ENCODE data around the gene GALNT15. TPM values are rescaled to one million over a fixed set of nuclear protein-coding genes. Genes with fewer than 3 reads are reported as not detected.

GALNT15 gene
- total RNA-seq, 1 donor from 2014 or later, result 0.08 TPM

DNA sequence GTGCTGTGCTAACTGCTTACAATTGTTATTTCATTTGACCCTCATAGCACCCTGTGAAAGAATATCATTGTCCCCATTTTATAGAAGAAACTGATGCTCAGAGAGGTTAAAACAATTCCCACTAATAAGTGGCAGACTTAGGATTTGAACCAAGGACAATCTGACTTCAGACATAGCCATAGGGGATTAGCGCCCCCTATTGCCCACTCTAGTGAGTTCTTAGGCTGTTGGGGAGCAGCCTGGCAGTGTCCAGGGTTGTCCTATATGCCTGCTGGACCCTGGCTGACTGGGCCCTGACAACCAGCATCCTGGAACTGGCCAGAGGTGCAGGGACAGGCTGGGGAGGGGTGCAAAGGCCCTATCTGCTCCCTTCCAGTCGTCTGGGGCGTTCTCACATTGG, 74.9 kb downstream of the GALNT15 start:
- peak; percentile 58 for DNase-seq (ENCODE audit: low spot score)
- Mint-ChIP-seq H3K4me1 (ENCODE audit: unreplicated experiment) (peaks cover 9% of the 10 kb centered on the region), H3K27ac (ENCODE audit: unreplicated experiment) (no peak overlapping the region), H3K4me3 (ENCODE audit: unreplicated experiment) (no peak overlapping the region), H3K9me3 (ENCODE audit: unreplicated experiment) (no peaks in the 10 kb centered on the region), H3K27me3 (ENCODE audit: unreplicated experiment) (peaks cover 4% of the 10 kb centered on the region), H3K36me3 (ENCODE audit: low read depth, unreplicated experiment) (no peaks in the 10 kb centered on the region)
- TF ChIP-seq, protein P1, sequence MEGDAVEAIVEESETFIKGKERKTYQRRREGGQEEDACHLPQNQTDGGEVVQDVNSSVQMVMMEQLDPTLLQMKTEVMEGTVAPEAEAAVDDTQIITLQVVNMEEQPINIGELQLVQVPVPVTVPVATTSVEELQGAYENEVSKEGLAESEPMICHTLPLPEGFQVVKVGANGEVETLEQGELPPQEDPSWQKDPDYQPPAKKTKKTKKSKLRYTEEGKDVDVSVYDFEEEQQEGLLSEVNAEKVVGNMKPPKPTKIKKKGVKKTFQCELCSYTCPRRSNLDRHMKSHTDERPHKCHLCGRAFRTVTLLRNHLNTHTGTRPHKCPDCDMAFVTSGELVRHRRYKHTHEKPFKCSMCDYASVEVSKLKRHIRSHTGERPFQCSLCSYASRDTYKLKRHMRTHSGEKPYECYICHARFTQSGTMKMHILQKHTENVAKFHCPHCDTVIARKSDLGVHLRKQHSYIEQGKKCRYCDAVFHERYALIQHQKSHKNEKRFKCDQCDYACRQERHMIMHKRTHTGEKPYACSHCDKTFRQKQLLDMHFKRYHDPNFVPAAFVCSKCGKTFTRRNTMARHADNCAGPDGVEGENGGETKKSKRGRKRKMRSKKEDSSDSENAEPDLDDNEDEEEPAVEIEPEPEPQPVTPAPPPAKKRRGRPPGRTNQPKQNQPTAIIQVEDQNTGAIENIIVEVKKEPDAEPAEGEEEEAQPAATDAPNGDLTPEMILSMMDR (IDR thresholded peaks at IDR 0.05; ENCODE audit: unreplicated experiment), result peak; percentile 61

DNA sequence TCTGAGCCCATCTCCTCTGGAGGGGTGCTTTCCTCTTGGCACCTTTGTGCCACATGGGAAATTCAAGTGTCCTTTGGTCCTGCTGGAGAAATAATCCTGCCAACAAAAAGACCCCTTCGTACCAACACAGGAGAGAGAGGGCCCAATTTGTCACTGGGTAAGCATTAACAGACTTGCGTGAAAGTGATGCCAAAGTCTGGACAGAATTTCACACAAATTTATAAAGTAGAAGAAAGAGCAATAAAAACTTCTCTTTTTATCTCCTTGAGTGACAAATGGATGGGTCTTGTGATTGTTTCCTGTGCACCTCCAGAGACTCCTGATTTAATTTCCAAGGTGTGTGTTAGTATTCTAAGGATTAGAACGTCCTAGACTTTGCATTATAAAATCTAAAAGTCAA, 75.4 kb downstream of the GALNT15 start:
- no peaks in the 10 kb centered on the region for H3K9me3 Mint-ChIP-seq (ENCODE audit: unreplicated experiment)

DNA sequence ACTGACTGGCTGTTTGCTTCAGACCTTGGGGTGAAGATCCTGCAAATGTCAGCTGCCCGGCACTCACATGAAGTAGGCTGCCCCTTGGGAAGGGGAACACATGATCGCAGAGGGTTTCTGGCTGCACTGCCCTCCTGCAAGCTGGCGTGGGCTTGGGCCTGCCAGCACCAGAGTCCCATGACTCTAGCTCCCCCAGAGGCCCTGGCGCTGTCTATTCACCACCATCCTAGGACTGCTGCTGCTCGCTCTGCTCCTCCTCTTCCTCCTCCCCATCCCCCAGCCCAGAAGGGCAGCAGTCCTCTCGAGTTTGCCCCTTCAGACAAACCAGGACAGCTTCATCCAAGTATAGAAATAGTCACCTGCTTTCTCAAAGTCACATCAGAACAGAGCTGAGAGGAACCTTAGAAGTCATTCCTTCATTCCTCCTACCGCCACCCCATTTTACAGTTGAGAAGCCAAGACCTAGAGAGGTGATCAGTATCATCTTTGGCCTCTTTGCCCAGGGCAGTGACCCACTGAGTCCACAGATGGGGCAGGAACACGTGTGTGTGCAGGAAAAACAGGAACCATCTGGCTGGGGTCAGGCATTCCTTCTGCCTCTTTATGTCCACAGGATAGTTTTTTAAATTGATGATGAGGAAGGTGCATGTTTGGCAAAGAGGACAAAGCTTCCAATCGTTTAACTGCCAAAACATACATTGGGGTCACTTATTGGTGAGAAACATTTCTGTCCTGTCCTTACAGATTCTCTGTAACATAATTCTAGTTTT, 77.0 kb downstream of the GALNT15 start:
- Mint-ChIP-seq H3K9me3 (ENCODE audit: unreplicated experiment) (no peaks in the 10 kb centered on the region), H3K27me3 (ENCODE audit: unreplicated experiment) (peaks cover 2% of the 10 kb centered on the region), H3K4me1 (ENCODE audit: unreplicated experiment) (peaks cover 11% of the 10 kb centered on the region), H3K27ac (ENCODE audit: unreplicated experiment) (no peak overlapping the region), H3K36me3 (ENCODE audit: low read depth, unreplicated experiment) (no peaks in the 10 kb centered on the region), H3K4me3 (ENCODE audit: unreplicated experiment) (no peak overlapping the region)
- DNase-seq (ENCODE audit: low spot score), result no peak
- TF ChIP-seq, protein P1 (IDR thresholded peaks at IDR 0.05; ENCODE audit: unreplicated experiment), result no peak

More for the DNA sequence above, 75.4 kb downstream of the GALNT15 start:
- H3K27ac Mint-ChIP-seq (ENCODE audit: unreplicated experiment), result no peak overlapping the region
- no peaks in the 10 kb centered on the region for H3K36me3 Mint-ChIP-seq (ENCODE audit: low read depth, unreplicated experiment)
- H3K27me3 Mint-ChIP-seq (ENCODE audit: unreplicated experiment), result peaks cover 4% of the 10 kb centered on the region
- TF ChIP-seq, protein P1 (IDR thresholded peaks at IDR 0.05; ENCODE audit: unreplicated experiment), result no peak
- no peak overlapping the region for H3K4me3 Mint-ChIP-seq (ENCODE audit: unreplicated experiment)
- DNase-seq (ENCODE audit: low spot score), result no peak
- peaks cover 9% of the 10 kb centered on the region for H3K4me1 Mint-ChIP-seq (ENCODE audit: unreplicated experiment)

DNA sequence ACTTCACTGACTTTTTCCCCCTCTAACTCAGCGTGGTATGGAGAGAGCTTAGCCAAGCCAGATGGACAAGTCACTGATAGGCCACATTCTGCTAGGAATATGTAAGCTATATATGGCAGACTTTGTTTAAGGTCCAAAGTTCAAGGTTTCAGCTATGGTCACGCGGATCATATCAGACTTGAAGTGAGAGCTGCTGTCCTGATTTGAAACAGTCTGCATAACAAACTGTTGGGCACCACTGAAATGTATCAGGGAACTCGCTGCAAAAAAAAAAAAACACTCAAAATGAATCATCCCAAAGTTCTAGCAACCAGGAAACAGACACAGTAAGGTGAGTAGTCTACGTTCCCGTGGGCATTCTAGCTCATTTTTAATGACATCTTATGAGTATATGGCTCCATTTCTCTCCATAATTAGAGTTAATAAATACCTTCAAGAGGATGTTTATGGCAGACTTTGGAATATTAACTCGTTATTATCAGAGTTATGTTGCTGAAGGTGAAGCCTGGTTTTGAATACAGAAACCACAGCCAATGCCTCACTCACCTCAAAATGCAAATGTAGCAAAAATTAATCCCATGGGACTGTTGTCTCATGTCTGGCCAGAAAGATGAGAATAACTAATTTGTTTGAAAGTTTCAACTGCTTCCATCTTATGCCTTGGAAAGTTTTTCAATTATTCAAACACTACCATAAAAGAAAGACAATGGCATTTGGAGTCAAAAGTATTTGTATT, 77.9 kb downstream of the GALNT15 start:
- Mint-ChIP-seq H3K4me1 (ENCODE audit: unreplicated experiment) (peaks cover 11% of the 10 kb centered on the region), H3K9me3 (ENCODE audit: unreplicated experiment) (no peaks in the 10 kb centered on the region), H3K27ac (ENCODE audit: unreplicated experiment) (no peak overlapping the region), H3K27me3 (ENCODE audit: unreplicated experiment) (peaks cover 2% of the 10 kb centered on the region), H3K36me3 (ENCODE audit: low read depth, unreplicated experiment) (no peaks in the 10 kb centered on the region), H3K4me3 (ENCODE audit: unreplicated experiment) (no peak overlapping the region)
- DNase-seq (ENCODE audit: low spot score), result no peak
- TF ChIP-seq, protein P1 (IDR thresholded peaks at IDR 0.05; ENCODE audit: unreplicated experiment), result no peak

DNA sequence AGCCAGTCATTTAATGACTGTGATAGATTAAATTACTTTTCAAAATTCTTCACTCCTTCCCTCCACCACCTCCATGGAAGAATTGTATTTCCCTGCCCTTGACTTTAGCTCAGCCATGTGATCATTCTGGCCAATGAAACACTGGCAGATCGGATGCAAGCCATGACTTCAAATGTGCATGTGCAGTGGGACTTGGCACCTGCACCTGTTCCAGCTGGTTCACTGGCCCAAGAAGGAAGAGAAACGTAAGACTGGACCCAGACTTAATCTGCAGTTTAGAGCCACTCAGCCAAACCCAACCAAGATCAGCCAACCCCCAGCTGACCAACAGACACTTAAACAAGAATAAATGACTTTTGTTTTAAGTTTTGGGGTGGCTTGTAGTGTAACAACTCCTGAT, 78.5 kb downstream of the GALNT15 start:
- no peaks in the 10 kb centered on the region for H3K9me3 Mint-ChIP-seq (ENCODE audit: unreplicated experiment)
- no peak for DNase-seq (ENCODE audit: low spot score)
- TF ChIP-seq, protein P1 (IDR thresholded peaks at IDR 0.05; ENCODE audit: unreplicated experiment), result no peak
- H3K27ac Mint-ChIP-seq (ENCODE audit: unreplicated experiment), result no peak overlapping the region
- no peaks in the 10 kb centered on the region for H3K36me3 Mint-ChIP-seq (ENCODE audit: low read depth, unreplicated experiment)
- peaks cover 2% of the 10 kb centered on the region for H3K27me3 Mint-ChIP-seq (ENCODE audit: unreplicated experiment)
- no peak overlapping the region for H3K4me3 Mint-ChIP-seq (ENCODE audit: unreplicated experiment)
- H3K4me1 Mint-ChIP-seq (ENCODE audit: unreplicated experiment), result peaks cover 11% of the 10 kb centered on the region

Measured in endothelial cell (in vitro differentiated cells).